ENCODE data around the gene DCUN1D1.
"Not testable (repeated sequence)": the region's sequence is repeated elsewhere in the genome, so short reads cannot be mapped to it uniquely, and the experiment has no call there.

Gene DCUN1D1

GRCh38 chr3:182980204-182981037, at the start of gene DCUN1D1:
Gene DCUN1D1, minus strand, starts transcription at chr3:182980538. Its CDS starts 49 bp downstream, at chr3:182980489.
- DNase-seq, result peak; percentile 89

GRCh38 chr3:183028416-183028815, 48.1 kb upstream of the DCUN1D1 start:
- DNase-seq, result no peak

- no peak for DNase-seq
Observed at GRCh38 chr3:183027276-183027675, 46.9 kb upstream of the DCUN1D1 start.

GRCh38 chr3:183022936-183023516, 42.7 kb upstream of the DCUN1D1 start:
- no peak for DNase-seq

GRCh38 chr3:183018421-183019192, 38.3 kb upstream of the DCUN1D1 start:
- DNase-seq, result no peak

- DNase-seq, result no peak
Observed at GRCh38 chr3:183015185-183015584, 34.8 kb upstream of the DCUN1D1 start.

- no peak for DNase-seq
Observed at GRCh38 chr3:183013856-183014255, 33.5 kb upstream of the DCUN1D1 start.

GRCh38 chr3:183013074-183013473, 32.7 kb upstream of the DCUN1D1 start:
- DNase-seq, result no peak

GRCh38 chr3:183008800-183009199, 28.5 kb upstream of the DCUN1D1 start:
- no peak for DNase-seq

GRCh38 chr3:183008303-183008702, 28.0 kb upstream of the DCUN1D1 start:
- no peak for DNase-seq

- no peak for DNase-seq
Observed at GRCh38 chr3:183006396-183007002, 26.2 kb upstream of the DCUN1D1 start.

GRCh38 chr3:182999767-183000166, 19.4 kb upstream of the DCUN1D1 start:
- no peak for DNase-seq

GRCh38 chr3:182993486-182994201, 13.3 kb upstream of the DCUN1D1 start:
- not testable (repeated sequence) for DNase-seq

GRCh38 chr3:182989566-182989965, 9.2 kb upstream of the DCUN1D1 start:
- no peak for DNase-seq

GRCh38 chr3:182986021-182986420, 5.7 kb upstream of the DCUN1D1 start:
- no peak for DNase-seq

GRCh38 chr3:182983876-182984275, 3.5 kb upstream of the DCUN1D1 start:
- no peak for DNase-seq

- DNase-seq, result no peak
Observed at GRCh38 chr3:182981038-182981380, 671 bp upstream of the DCUN1D1 start.

- DNase-seq, result peak; percentile 11
Observed at GRCh38 chr3:182979674-182980191, 605 bp downstream of the DCUN1D1 start.

- no peak for DNase-seq
Observed at GRCh38 chr3:182979103-182979673, 1.1 kb downstream of the DCUN1D1 start.

- no peak for DNase-seq
Observed at GRCh38 chr3:182978387-182978786, 2.0 kb downstream of the DCUN1D1 start.

- no peak for DNase-seq
Observed at GRCh38 chr3:182973047-182973446, 7.3 kb downstream of the DCUN1D1 start.

GRCh38 chr3:182972387-182972786, 8.0 kb downstream of the DCUN1D1 start:
- no peak for DNase-seq

Measured in stimulated activated CD4-positive, alpha-beta T cell treated with anti-CD3 and anti-CD28 coated beads, Interleukin-4, amount 100 ng/mL, for 1 hour (primary cell).